ENCODE measurements around the gene PSMD11. TPM values are rescaled to one million over a fixed set of nuclear protein-coding genes. Genes with fewer than 3 reads are reported as not detected.

The PSMD11 gene
- total and polyA plus RNA-seq, 2 experiments from 2014 or later: 44.2 to 158 TPM

DNA sequence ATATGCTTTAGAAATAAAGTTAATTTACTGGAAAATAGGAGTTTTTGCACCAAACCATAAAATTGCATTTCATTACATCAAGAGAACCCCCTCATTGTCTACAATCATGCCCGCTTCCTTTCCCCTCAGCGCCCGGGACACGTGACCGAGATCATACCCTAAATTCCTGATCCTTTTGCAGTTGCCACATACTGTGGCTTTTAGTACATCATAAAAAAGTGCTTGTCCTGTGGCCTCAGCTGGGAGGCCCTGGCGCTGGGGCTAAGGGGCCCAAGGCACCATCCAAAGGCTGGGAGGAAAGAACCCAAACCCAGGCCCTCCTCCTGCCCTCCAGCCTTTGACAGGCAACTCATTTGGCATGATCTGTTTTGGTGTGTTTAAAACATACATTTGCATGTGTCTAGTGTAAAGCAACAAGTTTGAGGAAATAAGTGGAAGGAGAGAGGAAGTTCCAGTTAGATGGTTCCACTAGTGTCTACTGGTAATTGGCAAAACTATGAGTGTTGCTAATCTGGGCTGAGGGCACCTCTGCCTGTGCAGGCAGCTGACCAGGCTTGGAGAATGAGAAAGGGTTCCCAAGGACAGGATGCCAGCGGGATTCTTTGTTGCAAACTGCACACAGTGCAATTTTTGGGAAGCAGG, 48.5 kb downstream of the PSMD11 start:
- no peak overlapping the region for H3K4me2 ChIP-seq (ENCODE audit: unreplicated experiment)
- no peaks in the 10 kb centered on the region for H3K27me3 ChIP-seq (replicated peaks; ENCODE audit: insufficient read depth)
- no peaks in the 10 kb centered on the region for H3K9me2 ChIP-seq (ENCODE audit: insufficient read depth)
- WGBS, 2 experiments (ENCODE audit: low coverage in 1 of 2, low lambda C conversion rate in 2 of 2, missing lambda C conversion rate in 2 of 2): 98 to 100% methylated on average over 7 of the region's 7 CpGs
- H3F3A ChIP-seq (ENCODE audit: insufficient read depth): 0 out of 2 replicates have a peak, but pooled peaks cover 4% of the 10 kb centered on the region
- in situ Hi-C loops (cut with MboI): loop anchor here (10.0 kb wide), 1 partner anchor 252 kb away; no protein-coding TSS in a partner anchor
- no peaks in the 10 kb centered on the region for H3K79me2 ChIP-seq (ENCODE audit: insufficient read depth)
- H3K27ac ChIP-seq: no peak overlapping the region
- H3K9ac ChIP-seq: no peak overlapping the region
- no peak overlapping the region for H3K4me3 ChIP-seq
- no peak overlapping the region for H2AFZ ChIP-seq
- H3K4me1 ChIP-seq (ENCODE audit: insufficient read depth): peaks cover 22% of the 10 kb centered on the region
- H3K9me3 ChIP-seq (ENCODE audit: low read depth): no peaks in the 10 kb centered on the region
- TF ChIP-seq EZH2 (IDR thresholded peaks at IDR 0.05; ENCODE audit: insufficient read depth, poor library complexity, severe bottlenecking): no peak
- no peak for TF ChIP-seq EZH2phosphoT487 (IDR thresholded peaks at IDR 0.05; ENCODE audit: insufficient read depth, low read depth)
- no peak for DNase-seq
- no peaks in the 10 kb centered on the region for H3K36me3 ChIP-seq (ENCODE audit: low read depth)
- no peaks in the 10 kb centered on the region for H4K20me1 ChIP-seq (ENCODE audit: insufficient read depth)

DNA sequence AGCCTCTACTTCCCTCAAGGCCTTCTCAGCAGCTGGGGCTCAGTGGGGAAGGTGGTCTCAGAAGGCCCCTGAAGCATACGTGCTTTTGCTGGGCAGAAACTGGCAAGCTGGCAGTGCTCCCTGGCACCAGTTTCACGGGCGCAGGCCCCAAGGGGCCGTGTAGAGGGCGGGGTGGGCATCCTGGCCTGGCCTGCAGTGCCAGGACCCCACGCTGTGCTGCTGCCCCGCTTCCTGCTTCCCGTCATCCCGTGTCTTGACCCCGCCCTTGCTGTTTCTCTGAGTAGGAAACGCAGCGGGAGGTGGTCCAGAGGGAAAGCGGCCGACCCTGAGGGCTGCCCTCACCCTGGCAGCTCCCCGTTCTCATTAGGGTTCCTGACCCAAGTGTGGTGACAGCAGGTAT, 49.3 kb downstream of the PSMD11 start:
- Histone ChIP-seq H3K4me2 (ENCODE audit: unreplicated experiment) (no peak overlapping the region), H3K79me2 (ENCODE audit: insufficient read depth) (no peaks in the 10 kb centered on the region), H3K27me3 (replicated peaks; ENCODE audit: insufficient read depth) (no peaks in the 10 kb centered on the region), H3K9ac (no peak overlapping the region), H4K20me1 (ENCODE audit: insufficient read depth) (no peaks in the 10 kb centered on the region), H3F3A (ENCODE audit: insufficient read depth) (0 out of 2 replicates have a peak, but pooled peaks cover 4% of the 10 kb centered on the region), H3K4me1 (ENCODE audit: insufficient read depth) (peaks cover 22% of the 10 kb centered on the region), H2AFZ (no peak overlapping the region), H3K36me3 (ENCODE audit: low read depth) (no peaks in the 10 kb centered on the region), H3K4me3 (no peak overlapping the region), H3K27ac (no peak overlapping the region), H3K9me2 (ENCODE audit: insufficient read depth) (no peaks in the 10 kb centered on the region), H3K9me3 (ENCODE audit: low read depth) (no peaks in the 10 kb centered on the region)
- WGBS, 2 experiments (ENCODE audit: low coverage in 1 of 2, low lambda C conversion rate in 2 of 2, missing lambda C conversion rate in 2 of 2): 90 to 95% methylated on average over 12 to 15 of the region's 15 CpGs
- TF ChIP-seq EZH2phosphoT487 (IDR thresholded peaks at IDR 0.05; ENCODE audit: insufficient read depth, low read depth): no peak
- TF ChIP-seq EZH2 (IDR thresholded peaks at IDR 0.05; ENCODE audit: insufficient read depth, poor library complexity, severe bottlenecking): no peak
- DNase-seq: no peak
- in situ Hi-C loops (cut with MboI): loop anchor here (10.0 kb wide), 1 partner anchor 251 kb away; no protein-coding TSS in a partner anchor

DNA sequence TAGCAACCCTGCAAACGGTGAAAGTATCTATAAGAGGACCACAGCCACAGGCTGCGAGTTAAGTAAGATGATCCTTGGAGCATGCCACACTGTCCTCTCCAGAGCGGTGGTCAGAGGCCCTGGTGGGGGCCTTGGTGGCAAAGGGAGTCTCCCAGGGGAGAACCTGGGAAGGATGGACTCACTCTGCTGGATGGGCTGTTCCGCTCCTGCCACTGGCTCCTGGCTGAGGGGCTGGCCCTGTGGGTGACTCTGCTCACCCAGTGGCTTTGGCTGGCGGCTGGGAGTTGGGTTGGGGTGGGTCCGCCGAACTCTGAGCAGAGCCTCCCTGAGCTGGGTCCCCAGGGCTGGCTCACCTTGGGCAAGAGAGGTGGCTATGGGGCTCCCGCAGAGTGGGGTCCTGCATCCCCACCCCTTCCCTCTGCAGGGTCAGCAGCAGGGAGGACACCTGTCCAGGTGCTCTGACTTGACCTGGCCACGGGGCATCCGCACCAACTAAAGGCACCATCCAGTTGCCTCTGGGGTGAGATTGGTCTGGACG, 49.7 kb downstream of the PSMD11 start:
- H3K9ac ChIP-seq: no peak overlapping the region
- peaks cover 22% of the 10 kb centered on the region for H3K4me1 ChIP-seq (ENCODE audit: insufficient read depth)
- H3K36me3 ChIP-seq (ENCODE audit: low read depth): no peaks in the 10 kb centered on the region
- H3F3A ChIP-seq (ENCODE audit: insufficient read depth): 0 out of 2 replicates have a peak, but pooled peaks cover 4% of the 10 kb centered on the region
- TF ChIP-seq EZH2phosphoT487 (IDR thresholded peaks at IDR 0.05; ENCODE audit: insufficient read depth, low read depth): no peak
- TF ChIP-seq EZH2 (IDR thresholded peaks at IDR 0.05; ENCODE audit: insufficient read depth, poor library complexity, severe bottlenecking): no peak
- H3K79me2 ChIP-seq (ENCODE audit: insufficient read depth): no peaks in the 10 kb centered on the region
- no peaks in the 10 kb centered on the region for H3K9me2 ChIP-seq (ENCODE audit: insufficient read depth)
- no peaks in the 10 kb centered on the region for H4K20me1 ChIP-seq (ENCODE audit: insufficient read depth)
- in situ Hi-C loops (cut with MboI): loop anchor here (10.0 kb wide), 1 partner anchor 251 kb away; no protein-coding TSS in a partner anchor
- H3K4me2 ChIP-seq (ENCODE audit: unreplicated experiment): no peak overlapping the region
- no peak for DNase-seq
- no peak overlapping the region for H2AFZ ChIP-seq
- no peak overlapping the region for H3K4me3 ChIP-seq
- no peak overlapping the region for H3K27ac ChIP-seq
- no peaks in the 10 kb centered on the region for H3K9me3 ChIP-seq (ENCODE audit: low read depth)
- 93 to 96% methylated on average over 8 to 11 of the region's 11 CpGs for WGBS, 2 experiments (ENCODE audit: low coverage in 1 of 2, low lambda C conversion rate in 2 of 2, missing lambda C conversion rate in 2 of 2)
- H3K27me3 ChIP-seq (replicated peaks; ENCODE audit: insufficient read depth): no peaks in the 10 kb centered on the region

DNA sequence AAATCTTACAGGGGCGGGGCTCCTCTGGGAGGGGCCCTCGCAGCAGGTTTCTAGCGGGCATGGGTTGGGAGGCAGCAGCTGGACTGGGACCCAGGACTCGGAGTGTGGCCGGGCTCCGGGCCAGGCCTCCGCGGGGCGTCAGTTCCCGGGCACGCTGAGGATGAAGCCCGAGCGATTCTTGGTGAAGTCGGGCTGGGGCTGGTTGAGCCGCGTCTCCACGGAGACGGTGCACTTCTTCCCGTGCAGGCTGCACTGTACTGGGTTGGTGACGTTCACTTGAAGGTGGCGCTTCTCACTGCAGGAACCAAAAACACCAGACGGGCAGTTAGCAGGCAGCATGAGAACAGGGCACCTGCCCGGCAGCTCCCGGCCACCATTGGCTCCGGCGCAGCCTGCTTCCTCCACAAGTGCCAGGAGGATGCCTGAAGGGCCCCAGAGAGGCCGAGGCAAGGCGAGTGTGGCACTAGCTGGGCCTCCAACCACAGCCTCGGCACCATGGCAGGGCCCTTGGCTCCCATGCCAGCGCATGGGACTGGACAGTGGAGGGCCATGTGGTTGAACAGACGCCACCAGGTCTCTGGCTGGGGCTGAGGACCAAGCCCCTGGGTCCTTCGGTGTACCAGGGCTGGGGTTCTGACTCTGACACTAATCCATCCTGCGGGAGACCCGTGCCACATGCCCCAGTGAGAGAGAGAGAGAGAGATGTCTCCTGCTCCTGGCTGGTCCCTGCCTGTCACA, 50.5 kb downstream of the PSMD11 start:
- Histone ChIP-seq H3K27me3 (replicated peaks; ENCODE audit: insufficient read depth) (no peaks in the 10 kb centered on the region), H3K4me1 (ENCODE audit: insufficient read depth) (peaks cover 22% of the 10 kb centered on the region), H3K36me3 (ENCODE audit: low read depth) (no peaks in the 10 kb centered on the region), H3K79me2 (ENCODE audit: insufficient read depth) (no peaks in the 10 kb centered on the region), H3K9me3 (ENCODE audit: low read depth) (no peaks in the 10 kb centered on the region), H3K9ac (no peak overlapping the region), H3K9me2 (ENCODE audit: insufficient read depth) (no peaks in the 10 kb centered on the region), H4K20me1 (ENCODE audit: insufficient read depth) (no peaks in the 10 kb centered on the region), H3K27ac (no peak overlapping the region), H3K4me3 (no peak overlapping the region), H3K4me2 (ENCODE audit: unreplicated experiment) (no peak overlapping the region), H3F3A (ENCODE audit: insufficient read depth) (0 out of 2 replicates have a peak, but pooled peaks cover 4% of the 10 kb centered on the region), H2AFZ (no peak overlapping the region)
- WGBS, 2 experiments (ENCODE audit: low coverage in 1 of 2, low lambda C conversion rate in 2 of 2, missing lambda C conversion rate in 2 of 2): 86 to 90% methylated on average over 27 to 34 of the region's 34 CpGs
- TF ChIP-seq EZH2phosphoT487 (IDR thresholded peaks at IDR 0.05; ENCODE audit: insufficient read depth, low read depth): no peak
- TF ChIP-seq EZH2 (IDR thresholded peaks at IDR 0.05; ENCODE audit: insufficient read depth, poor library complexity, severe bottlenecking): no peak
- in situ Hi-C loops (cut with MboI): loop anchor here (10.0 kb wide), 1 partner anchor 250 kb away; no protein-coding TSS in a partner anchor
- no peak for DNase-seq

Measured in GM23248 (cell line).